BE2C (cell line): ENCODE results near the gene TIE1.

Experiments used
- DNase-seq: peaks from one replicate; pipeline ENCODE4 v3.0.0-alpha.2; 2020
- H3K27me3 ChIP-seq: fragments of 250-450 bp; sonication (Bioruptor Pico); 2 replicates; pipeline ENCODE4 v1.5.1; 2020; ENCODE audit warnings: mild to moderate bottlenecking
- H3K36me3 ChIP-seq: fragments of 250-450 bp; sonication (Bioruptor Pico); 2 replicates; pipeline ENCODE4 v1.5.1; 2020; ENCODE audit warnings: mild to moderate bottlenecking
- H3K4me1 ChIP-seq: fragments of 250-450 bp; sonication (Bioruptor Pico); 2 replicates; pipeline ENCODE4 v1.5.1; 2020
- H3K4me3 ChIP-seq: 2 replicates; pipeline ENCODE4 v1.5.1; 2011; ENCODE audit warnings: low read depth, low read length
- H3K9me3 ChIP-seq: fragments of 250-450 bp; sonication (Bioruptor Pico); 2 replicates; pipeline ENCODE4 v1.5.1; 2020
- CTCF ChIP-seq: IDR thresholded peaks from 2 replicates; pipeline ENCODE4 v1.5.1; 2012; ENCODE audit warnings: mild to moderate bottlenecking, low read depth, low read length

TIE1 gene

GRCh38 chr1:43324810-43325209, 24.0 kb downstream of the TIE1 start:
- H3K9me3 ChIP-seq, result no peaks in the 10 kb centered on the region
- H3K27me3 ChIP-seq, result no peaks in the 10 kb centered on the region
- no peak for DNase-seq
- no peaks in the 10 kb centered on the region for H3K4me1 ChIP-seq
- no peak overlapping the region for H3K4me3 ChIP-seq
- no peaks in the 10 kb centered on the region for H3K36me3 ChIP-seq
- no peak for TF ChIP-seq CTCF

GRCh38 chr1:43325381-43325780, 24.6 kb downstream of the TIE1 start:
- no peak for TF ChIP-seq CTCF
- no peaks in the 10 kb centered on the region for H3K36me3 ChIP-seq
- no peaks in the 10 kb centered on the region for H3K27me3 ChIP-seq

GRCh38 chr1:43327549-43328292, 26.9 kb downstream of the TIE1 start:
- TF ChIP-seq CTCF, result no peak
- DNase-seq, result no peak
- Histone ChIP-seq H3K27me3 (no peaks in the 10 kb centered on the region), H3K4me1 (no peaks in the 10 kb centered on the region), H3K36me3 (no peaks in the 10 kb centered on the region), H3K9me3 (no peaks in the 10 kb centered on the region), H3K4me3 (no peak overlapping the region)

More at GRCh38 chr1:43325381-43325780, 24.6 kb downstream of the TIE1 start:
- Histone ChIP-seq H3K9me3 (no peaks in the 10 kb centered on the region), H3K4me3 (no peak overlapping the region), H3K4me1 (no peaks in the 10 kb centered on the region)
- no peak for DNase-seq

- H3K4me3 ChIP-seq, result no peak overlapping the region
- H3K27me3 ChIP-seq, result no peaks in the 10 kb centered on the region
- no peaks in the 10 kb centered on the region for H3K36me3 ChIP-seq
- no peaks in the 10 kb centered on the region for H3K9me3 ChIP-seq
- TF ChIP-seq CTCF, result no peak
- peak; percentile 38 for DNase-seq
- no peaks in the 10 kb centered on the region for H3K4me1 ChIP-seq
These were observed 29.4 kb downstream of the TIE1 start for GRCh38 chr1:43329995-43330751.

- no peak for DNase-seq
- Histone ChIP-seq H3K4me3 (no peak overlapping the region), H3K27me3 (no peaks in the 10 kb centered on the region), H3K36me3 (no peaks in the 10 kb centered on the region), H3K9me3 (no peaks in the 10 kb centered on the region), H3K4me1 (no peaks in the 10 kb centered on the region)
- TF ChIP-seq CTCF, result no peak
These were observed 30.9 kb downstream of the TIE1 start for GRCh38 chr1:43331688-43332087.
